HG02870 (cell line): ENCODE measurements around the gene SLC25A3.

ENCODE experiments used
- ATAC-seq: cut with Tn5 transposase; IDR thresholded peaks from one replicate; pipeline ENCODE4 v1.9.1; 2021; ENCODE audit warnings: mild to moderate bottlenecking, moderate library complexity; ENCODE audit not compliant: unreplicated experiment

SLC25A3 gene

GRCh38 chr12:98653866-98654493 is 60.5 kb downstream of the SLC25A3 start:
- ATAC-seq, result no peak
